ENCODE results near the gene NLE1. TPM values are rescaled to one million over a fixed set of nuclear protein-coding genes. Genes with fewer than 3 reads are reported as not detected.

Gene NLE1
- total RNA-seq, 2 donors from 2014 or later: 8.1 to 10.7 TPM

DNA sequence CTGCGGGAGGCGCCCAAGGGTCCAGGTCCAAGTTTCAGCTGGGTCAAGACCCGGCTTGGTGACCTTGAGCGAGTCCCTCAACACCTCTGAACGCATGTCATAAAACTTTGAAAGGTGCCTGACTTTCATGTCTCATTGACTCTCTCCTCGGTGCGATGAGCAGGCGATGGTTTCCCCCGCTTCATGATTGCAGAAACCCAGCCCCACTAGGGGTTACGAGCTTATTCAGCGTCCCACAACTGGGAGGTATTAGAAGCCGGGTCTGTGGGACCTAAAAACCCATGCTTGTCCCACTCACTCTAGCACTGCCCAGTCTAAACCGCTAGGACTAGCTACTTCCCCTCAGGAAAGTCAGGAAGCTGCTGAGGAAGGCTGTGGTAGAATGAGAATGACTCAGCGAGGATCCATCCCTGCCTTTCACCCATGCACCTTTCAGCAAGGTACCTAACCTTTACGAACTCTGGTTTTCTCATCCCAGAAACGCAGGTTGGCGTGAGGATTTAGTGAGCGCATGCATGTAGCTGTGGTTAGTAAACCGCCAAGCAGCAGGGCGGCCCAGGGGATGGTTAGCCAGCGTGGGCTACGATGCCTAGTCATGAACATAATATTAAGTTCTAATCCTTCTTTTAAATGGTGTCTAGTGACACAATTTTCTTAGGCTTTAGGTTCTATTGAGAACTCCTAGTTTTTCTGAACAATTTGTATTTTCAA lies 52.4 kb downstream of the NLE1 start:
- peak; percentile 17 for ATAC-seq (ENCODE audit: insufficient number of reproducible peaks, low FRiP score, low read depth)
- DNase-seq (ENCODE audit: low spot score): no peak
- H3K4me1 ChIP-seq (ENCODE audit: control insufficient read depth in 1 of 2, low read depth in 2 of 2): peaks cover 7 to 13% of the 10 kb centered on the region in 2 donors

DNA sequence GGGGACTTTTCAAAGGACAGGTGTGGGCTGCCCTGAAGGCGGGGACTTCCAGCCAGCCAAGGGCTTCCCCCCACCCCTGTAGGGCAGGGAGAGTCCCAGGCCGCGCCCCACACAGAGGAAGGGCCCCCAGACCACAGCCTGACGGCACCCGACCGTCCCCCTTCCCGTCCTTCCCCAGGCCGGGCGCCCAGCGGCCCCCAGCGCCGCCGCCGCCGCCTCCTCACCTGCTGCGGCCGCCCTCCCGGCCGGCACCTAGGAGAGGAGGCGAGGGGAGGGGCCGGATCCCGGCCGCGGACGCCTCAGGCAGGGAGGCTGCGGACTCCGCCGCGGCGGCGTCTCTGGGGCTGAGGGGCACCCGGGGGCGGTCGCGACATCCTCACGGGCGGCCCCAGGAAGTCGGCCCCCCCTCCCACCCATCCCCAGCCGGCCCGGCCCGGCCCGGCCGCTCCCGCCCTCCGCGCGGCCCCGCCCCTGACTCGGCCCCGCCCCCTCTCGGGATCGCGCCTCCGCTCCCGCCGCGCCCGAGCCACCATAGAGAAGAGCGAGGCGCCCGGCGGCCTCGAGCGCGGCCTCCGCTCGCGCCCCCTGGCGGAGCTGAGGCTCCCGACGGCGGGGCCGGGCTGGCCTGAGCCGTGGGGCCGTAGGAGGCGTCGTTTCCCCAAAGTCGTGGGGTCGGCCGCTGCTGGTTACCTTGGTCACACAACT lies 53.1 kb downstream of the NLE1 start:
- peak; percentile 48 for DNase-seq (ENCODE audit: low spot score)

More for the DNA sequence above, 52.4 kb downstream of the NLE1 start:
- Histone ChIP-seq H3K27me3 (replicated peaks; ENCODE audit: insufficient read depth) (no peaks in the 10 kb centered on the region), H3K4me3 (peak overlapping the region; percentile 92), H3K9me3 (no peaks in the 10 kb centered on the region), H3K36me3 (no peaks in the 10 kb centered on the region), H3K27ac (peak overlapping the region; percentile 36 to 59)
- TF ChIP-seq, protein P1, sequence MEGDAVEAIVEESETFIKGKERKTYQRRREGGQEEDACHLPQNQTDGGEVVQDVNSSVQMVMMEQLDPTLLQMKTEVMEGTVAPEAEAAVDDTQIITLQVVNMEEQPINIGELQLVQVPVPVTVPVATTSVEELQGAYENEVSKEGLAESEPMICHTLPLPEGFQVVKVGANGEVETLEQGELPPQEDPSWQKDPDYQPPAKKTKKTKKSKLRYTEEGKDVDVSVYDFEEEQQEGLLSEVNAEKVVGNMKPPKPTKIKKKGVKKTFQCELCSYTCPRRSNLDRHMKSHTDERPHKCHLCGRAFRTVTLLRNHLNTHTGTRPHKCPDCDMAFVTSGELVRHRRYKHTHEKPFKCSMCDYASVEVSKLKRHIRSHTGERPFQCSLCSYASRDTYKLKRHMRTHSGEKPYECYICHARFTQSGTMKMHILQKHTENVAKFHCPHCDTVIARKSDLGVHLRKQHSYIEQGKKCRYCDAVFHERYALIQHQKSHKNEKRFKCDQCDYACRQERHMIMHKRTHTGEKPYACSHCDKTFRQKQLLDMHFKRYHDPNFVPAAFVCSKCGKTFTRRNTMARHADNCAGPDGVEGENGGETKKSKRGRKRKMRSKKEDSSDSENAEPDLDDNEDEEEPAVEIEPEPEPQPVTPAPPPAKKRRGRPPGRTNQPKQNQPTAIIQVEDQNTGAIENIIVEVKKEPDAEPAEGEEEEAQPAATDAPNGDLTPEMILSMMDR (IDR thresholded peaks at IDR 0.05): peak; percentile 39

DNA sequence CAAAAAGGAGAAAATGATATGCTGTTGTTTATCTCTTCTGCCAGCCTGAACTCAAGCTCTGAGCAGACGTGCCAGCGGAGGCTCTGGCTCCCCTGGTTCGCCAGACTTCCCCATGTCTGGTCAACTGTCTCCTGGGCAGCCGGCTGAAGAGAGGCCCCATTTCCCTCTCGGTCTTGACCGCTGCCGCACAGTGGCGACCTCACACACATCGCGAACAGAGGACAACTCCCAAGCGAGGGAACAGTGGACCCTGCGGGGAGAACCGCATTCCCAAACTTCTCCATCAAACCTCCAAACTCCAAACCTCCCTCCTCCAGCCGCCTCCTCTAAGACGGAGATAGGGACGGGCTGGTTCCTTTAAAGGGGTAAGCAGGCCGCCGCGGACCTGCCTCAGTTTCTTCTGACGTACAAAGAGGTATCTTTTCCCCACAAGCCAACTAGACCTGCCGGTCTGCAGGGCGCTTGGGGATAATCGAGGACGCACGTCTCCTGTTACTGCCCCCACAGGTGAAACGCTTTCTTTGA lies 53.7 kb downstream of the NLE1 start:
- H3K4me1 ChIP-seq (ENCODE audit: control insufficient read depth in 1 of 2, low read depth in 2 of 2): peaks cover 7 to 13% of the 10 kb centered on the region in 2 donors
- no peaks in the 10 kb centered on the region for H3K9me3 ChIP-seq
- ATAC-seq (ENCODE audit: insufficient number of reproducible peaks, low FRiP score, low read depth) (no peak), DNase-seq (ENCODE audit: low spot score) (no peak)
- peak overlapping the region; percentile 80 to 89 for H3K27ac ChIP-seq
- H3K4me3 ChIP-seq: peak overlapping the region; percentile 92
- TF ChIP-seq, protein P1 (IDR thresholded peaks at IDR 0.05): no peak
- no peaks in the 10 kb centered on the region for H3K36me3 ChIP-seq
- no peaks in the 10 kb centered on the region for H3K27me3 ChIP-seq (replicated peaks; ENCODE audit: insufficient read depth)

More for the DNA sequence above, 53.1 kb downstream of the NLE1 start:
- Histone ChIP-seq H3K27me3 (replicated peaks; ENCODE audit: insufficient read depth) (no peaks in the 10 kb centered on the region), H3K36me3 (no peaks in the 10 kb centered on the region), H3K27ac (peak overlapping the region; percentile 80 to 89), H3K9me3 (no peaks in the 10 kb centered on the region), H3K4me1 (ENCODE audit: control insufficient read depth in 1 of 2, low read depth in 2 of 2) (peaks cover 7 to 13% of the 10 kb centered on the region in 2 donors), H3K4me3 (peak overlapping the region; percentile 92)
- peak; percentile 84 for ATAC-seq (ENCODE audit: insufficient number of reproducible peaks, low FRiP score, low read depth)
- TF ChIP-seq, protein P1 (IDR thresholded peaks at IDR 0.05): peak; percentile 77

DNA sequence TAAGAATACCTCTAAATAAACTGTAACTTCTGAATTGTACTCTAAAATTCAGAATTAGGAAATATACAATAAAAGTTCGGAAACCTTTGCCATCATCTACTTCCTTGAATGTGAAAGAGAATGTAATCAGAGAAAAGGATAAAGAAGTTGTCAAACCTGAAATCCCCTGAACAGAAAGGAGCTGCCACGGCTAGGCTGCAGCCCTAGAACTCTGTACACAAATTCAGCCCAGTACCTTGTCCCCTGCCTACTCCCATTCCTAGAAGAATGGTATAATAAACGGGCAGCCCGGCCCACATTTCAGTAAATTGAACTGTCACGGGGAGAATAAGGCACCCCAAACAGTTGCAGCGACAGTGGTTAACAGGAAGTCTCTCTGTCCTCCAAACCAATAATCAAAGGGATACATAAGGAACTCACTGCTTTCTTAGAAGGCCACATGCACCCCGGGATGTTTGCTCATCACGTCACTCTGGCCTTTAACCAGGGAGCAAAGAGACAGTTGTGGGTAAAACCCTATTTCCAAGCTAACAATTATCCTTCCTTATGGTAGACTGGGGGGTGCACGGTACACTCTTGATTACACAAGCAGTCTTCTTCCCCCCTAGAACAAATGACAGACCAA lies 54.3 kb downstream of the NLE1 start:
- no peaks in the 10 kb centered on the region for H3K27me3 ChIP-seq (replicated peaks; ENCODE audit: insufficient read depth)
- H3K27ac ChIP-seq: peak overlapping the region; percentile 80 to 89
- TF ChIP-seq, protein P1 (IDR thresholded peaks at IDR 0.05): no peak
- H3K4me3 ChIP-seq: peak overlapping the region; percentile 92
- ATAC-seq (ENCODE audit: insufficient number of reproducible peaks, low FRiP score, low read depth) (no peak), DNase-seq (ENCODE audit: low spot score) (no peak)
- no peaks in the 10 kb centered on the region for H3K9me3 ChIP-seq
- H3K4me1 ChIP-seq (ENCODE audit: control insufficient read depth in 1 of 2, low read depth in 2 of 2): peaks cover 7 to 13% of the 10 kb centered on the region in 2 donors
- no peaks in the 10 kb centered on the region for H3K36me3 ChIP-seq

Data from thoracic aorta (tissue), 2 donors.